VCaP (cell line): ENCODE data around the gene FGF19.

ENCODE experiments used
- H3K27ac ChIP-seq: fragments of 450-650 bp; 2 replicates; pipeline ENCODE4 v1.5.1; 2017
- TF ChIP-seq, protein P1 (sequence below): fragments of 450-650 bp; conservative IDR thresholded peaks from 2 replicates; pipeline ENCODE4 v1.5.1; 2017; ENCODE audit warnings: mild to moderate bottlenecking, moderate library complexity

Gene FGF19

GRCh38 chr11:69662021-69662698 is 41.7 kb downstream of the FGF19 start:
- H3K27ac ChIP-seq = no peak overlapping the region
- TF ChIP-seq, protein P1, sequence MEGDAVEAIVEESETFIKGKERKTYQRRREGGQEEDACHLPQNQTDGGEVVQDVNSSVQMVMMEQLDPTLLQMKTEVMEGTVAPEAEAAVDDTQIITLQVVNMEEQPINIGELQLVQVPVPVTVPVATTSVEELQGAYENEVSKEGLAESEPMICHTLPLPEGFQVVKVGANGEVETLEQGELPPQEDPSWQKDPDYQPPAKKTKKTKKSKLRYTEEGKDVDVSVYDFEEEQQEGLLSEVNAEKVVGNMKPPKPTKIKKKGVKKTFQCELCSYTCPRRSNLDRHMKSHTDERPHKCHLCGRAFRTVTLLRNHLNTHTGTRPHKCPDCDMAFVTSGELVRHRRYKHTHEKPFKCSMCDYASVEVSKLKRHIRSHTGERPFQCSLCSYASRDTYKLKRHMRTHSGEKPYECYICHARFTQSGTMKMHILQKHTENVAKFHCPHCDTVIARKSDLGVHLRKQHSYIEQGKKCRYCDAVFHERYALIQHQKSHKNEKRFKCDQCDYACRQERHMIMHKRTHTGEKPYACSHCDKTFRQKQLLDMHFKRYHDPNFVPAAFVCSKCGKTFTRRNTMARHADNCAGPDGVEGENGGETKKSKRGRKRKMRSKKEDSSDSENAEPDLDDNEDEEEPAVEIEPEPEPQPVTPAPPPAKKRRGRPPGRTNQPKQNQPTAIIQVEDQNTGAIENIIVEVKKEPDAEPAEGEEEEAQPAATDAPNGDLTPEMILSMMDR = peak; percentile 45

- no peak overlapping the region for H3K27ac ChIP-seq
- TF ChIP-seq, protein P1 = no peak
Observed at GRCh38 chr11:69661413-69661715, 42.5 kb downstream of the FGF19 start.

GRCh38 chr11:69660001-69660500 is 43.8 kb downstream of the FGF19 start:
- H3K27ac ChIP-seq = no peak overlapping the region
- TF ChIP-seq, protein P1 = no peak

DNA sequence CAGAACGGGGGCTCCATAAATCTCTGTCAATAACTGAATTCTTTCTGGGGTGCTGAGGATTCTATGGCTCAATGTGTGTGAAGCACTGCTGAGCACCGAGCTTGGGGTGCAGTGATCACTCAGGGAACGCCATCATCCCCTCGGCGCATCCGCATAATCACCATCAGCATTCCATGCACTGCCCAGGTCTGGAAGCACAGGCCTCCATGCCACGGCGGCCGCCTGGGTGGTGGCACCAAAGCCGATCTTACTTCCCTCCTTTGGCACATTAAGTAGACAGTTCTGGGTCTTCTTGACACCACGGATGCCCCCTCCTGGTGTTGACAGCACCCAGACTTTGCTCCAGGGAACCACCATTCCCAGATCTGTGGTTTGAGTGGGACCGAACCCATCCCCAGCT is 44.2 kb downstream of the FGF19 start:
- no peak overlapping the region for H3K27ac ChIP-seq
- TF ChIP-seq, protein P1 = no peak

DNA sequence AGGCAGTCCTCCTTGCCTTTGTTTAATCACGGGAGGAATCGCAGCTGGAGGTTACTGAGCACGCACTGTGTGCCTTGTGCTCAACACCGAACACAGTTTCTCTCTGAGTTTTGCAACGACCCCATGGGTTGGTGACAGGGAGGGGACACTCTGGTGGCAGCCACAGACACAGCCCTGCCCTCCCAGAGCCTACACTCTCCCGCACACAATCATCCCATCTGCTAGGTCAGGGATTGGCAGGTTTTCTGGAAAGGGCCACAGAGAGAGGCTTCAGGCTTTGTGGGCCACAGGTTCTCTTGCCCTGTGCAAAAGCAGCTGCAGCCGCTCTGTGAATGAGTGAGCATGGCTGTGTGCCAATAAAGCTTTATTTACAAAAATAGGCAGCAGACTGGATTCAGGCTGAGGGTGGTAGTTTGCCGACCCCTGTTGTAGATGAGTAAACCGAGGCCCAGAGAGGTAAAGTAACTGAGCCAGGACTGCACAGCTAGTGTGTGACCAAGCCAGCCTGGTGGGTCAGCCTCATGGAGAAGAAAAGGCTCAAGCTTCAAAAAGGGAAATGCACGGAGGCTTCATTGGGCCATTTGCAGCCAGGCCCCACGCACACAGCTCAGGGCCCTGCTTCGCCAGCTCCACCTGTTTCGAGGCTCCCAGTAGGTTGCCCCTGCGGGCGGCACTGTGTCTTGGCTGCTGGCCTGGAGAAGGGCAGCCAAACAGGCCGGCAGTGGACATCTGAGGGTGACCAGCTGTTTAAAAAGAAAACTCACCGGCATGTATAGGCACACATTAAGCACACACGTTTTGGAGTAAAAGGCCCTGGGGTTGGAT is 45.0 kb downstream of the FGF19 start:
- TF ChIP-seq, protein P1 = no peak
- peak overlapping the region; percentile 100; the same call in 1 of the 2 replicates for H3K27ac ChIP-seq

GRCh38 chr11:69657911-69658625 is 45.8 kb downstream of the FGF19 start:
- TF ChIP-seq, protein P1 = no peak
- peak overlapping the region; percentile 100; the same call in 1 of the 2 replicates for H3K27ac ChIP-seq

DNA sequence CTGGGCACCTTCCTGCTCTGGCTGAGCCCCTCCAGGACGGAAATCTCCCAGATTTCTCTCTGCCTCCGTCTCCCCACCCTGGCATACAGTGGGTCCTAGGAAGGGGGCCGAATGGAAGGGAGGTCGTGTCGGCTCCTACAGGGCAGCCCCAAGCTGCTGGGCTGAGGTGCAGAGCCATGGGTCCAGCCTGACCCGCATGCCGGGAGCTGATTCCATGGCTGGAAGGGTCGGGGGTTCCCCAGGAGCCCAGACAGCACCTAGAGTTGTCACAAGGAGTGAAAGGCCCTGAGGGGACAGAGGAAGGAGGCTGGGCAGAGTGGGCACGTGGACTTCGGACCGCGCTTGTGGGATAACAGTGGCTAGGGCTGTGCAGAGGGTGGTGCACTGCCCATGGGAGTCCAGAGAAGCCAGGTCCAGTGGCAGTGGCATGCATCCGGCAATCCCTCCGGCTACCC is 46.3 kb downstream of the FGF19 start:
- peak overlapping the region; percentile 100; the same call in 1 of the 2 replicates for H3K27ac ChIP-seq
- TF ChIP-seq, protein P1 = no peak
